ENCODE measurements around the gene FOXO1.

FOXO1 gene

GRCh38 chr13:40578055-40578454 is 88.4 kb downstream of the FOXO1 start:
- DNase-seq (ENCODE audit: low spot score), result no peak

- DNase-seq (ENCODE audit: low spot score), result no peak
Measured at GRCh38 chr13:40576369-40576768, 90.1 kb downstream of the FOXO1 start.

DNA sequence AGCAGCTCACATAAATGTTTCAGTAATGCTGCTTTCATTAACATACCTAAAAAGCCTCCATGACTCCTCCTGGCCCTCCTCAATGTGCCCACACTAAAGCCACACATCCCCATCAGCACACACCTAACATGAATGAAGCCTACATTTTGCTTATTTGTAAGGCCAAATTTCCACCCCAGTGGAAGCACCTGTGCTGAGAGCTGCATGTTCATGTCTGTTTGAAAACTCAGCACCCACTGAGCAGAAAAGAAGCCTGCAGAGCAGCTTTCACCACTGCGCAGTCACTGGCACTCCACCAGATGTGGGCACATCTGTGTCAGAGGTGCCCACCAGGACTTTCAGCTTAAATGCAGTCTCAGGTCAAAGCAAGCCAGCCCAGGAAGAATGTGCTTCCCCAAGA is 93.5 kb downstream of the FOXO1 start:
- no peak for DNase-seq (ENCODE audit: low spot score)

DNA sequence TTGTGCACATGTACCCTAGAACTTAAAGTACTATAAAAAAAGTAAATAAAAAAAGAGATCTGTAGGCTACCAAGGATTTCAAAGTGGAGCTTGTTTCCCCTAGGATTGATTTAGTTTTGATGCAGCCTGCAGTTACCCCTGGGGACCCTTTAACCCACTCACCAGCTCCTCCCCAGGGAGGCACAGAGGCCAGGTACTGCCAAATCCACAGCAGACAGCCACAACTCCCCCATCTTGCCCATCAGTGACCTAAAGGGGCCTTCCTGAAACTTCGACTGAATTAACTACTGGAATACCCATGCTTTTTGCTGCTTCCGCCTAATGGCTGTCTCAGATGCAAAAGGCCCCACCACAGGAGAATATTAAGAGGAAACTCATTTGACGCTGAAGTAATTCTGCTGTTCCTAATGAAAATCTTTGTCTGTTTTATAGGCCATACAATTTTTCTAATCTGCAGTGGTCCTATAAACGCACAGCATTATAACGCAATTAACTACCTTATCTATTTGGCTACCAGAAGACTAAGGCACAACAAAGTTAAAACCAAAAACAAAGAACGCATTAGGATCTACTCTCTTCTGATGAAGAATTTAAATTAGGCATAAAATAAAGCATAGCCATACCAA is 95.0 kb downstream of the FOXO1 start:
- DNase-seq (ENCODE audit: low spot score), result no peak

DNA sequence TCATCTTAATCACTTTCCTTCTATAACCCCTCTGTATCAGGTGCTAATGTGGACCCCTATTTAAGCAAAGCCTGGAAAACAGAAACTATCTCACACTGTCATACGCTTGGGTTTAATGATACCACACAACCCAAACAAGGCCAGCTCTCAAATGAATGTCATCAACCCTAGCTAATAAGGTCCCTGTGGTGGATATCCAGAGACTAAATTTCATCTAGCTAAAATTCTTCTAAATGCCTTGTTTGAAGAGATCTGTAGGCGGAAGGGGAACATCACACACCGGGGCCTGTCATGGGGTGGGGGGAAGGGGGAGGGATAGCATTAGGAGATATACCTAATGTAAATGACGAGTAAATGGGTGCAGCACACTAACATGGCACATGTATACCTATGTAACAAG is 95.5 kb downstream of the FOXO1 start:
- no peak for DNase-seq (ENCODE audit: low spot score)

DNA sequence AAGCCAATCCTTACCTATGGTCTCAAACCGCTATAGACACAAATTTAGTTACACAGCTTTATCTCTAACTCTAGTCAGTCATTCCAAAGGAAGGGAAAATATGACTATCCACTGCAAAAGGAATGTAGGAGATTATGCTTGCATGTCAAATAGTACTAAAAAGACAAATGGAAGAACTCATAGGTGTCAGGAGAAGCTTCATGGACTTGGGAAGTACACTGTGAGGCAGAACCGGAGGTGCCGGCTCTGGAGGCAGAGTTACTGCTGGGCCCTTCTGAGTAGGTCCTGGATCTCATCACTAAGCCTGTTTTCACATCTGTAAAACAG is 97.5 kb downstream of the FOXO1 start:
- DNase-seq (ENCODE audit: low spot score), result no peak

GRCh38 chr13:40568246-40569023 is 98.0 kb downstream of the FOXO1 start:
- DNase-seq (ENCODE audit: low spot score), result no peak

- DNase-seq (ENCODE audit: low spot score), result no peak
Measured at GRCh38 chr13:40566811-40567210, 99.6 kb downstream of the FOXO1 start.

- DNase-seq (ENCODE audit: low spot score), result no peak
Measured at GRCh38 chr13:40565282-40566148, 100.9 kb downstream of the FOXO1 start.

GRCh38 chr13:40564342-40565001 is 102.0 kb downstream of the FOXO1 start:
- no peak for DNase-seq (ENCODE audit: low spot score)

- DNase-seq (ENCODE audit: low spot score), result no peak
Measured at GRCh38 chr13:40563350-40564125, 102.9 kb downstream of the FOXO1 start.

DNA sequence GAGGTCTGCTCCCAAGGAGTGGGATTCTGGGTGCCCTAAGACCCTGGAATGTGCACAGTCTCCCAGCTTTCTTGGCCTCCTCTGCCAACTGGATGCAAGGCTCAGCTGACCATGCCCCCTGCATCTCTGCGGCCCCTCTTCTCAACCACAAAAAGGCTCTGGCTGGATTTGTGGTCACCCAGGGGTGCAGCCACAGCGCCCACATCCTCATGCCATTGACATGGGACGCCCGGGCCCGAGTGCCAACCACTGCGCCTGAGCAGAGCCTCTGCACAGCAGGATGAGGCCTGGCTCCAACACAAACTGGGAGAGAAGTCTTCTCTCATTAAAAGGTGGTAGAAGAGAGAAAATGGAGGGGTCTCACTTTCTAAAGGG is 103.5 kb downstream of the FOXO1 start:
- DNase-seq (ENCODE audit: low spot score), result no peak

DNA sequence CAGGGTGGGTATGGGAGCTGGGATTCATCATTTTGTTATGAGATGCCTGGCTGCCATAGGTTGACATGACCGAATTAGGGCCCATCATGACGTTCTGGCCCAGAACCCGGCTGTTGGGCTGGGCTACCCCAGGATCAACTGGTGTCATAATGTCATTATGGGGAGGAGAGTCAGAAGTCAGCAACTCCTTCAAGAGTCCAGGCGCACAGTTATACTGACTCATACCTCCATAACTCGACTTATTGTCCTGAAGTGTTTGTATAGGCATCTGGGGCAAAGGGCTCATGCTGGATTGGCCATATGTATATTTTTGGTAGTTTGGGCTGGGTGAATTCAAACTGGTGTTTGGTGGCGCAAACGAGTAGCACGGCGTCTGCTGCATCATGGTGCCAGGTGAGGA is 106.5 kb downstream of the FOXO1 start:
- no peak for DNase-seq (ENCODE audit: low spot score)

DNA sequence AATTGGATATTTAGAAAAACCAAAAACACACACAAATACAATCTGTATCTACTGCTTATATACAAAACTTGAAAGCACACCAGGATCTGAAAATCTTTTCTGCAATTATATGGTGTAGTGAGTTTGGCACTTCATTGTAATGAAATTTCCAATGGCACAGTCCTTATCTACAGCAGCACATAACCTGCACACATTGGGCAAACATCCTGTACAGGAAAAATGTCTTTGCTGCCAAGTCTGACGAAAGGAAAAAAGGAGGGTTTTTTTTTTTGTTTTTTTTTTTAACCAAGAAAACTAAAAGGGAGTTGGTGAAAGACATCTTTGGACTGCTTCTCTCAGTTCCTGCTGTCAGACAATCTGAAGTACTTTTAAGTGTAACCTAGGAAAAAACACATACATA is 107.8 kb downstream of the FOXO1 start:
- no peak for DNase-seq (ENCODE audit: low spot score)

- no peak for DNase-seq (ENCODE audit: low spot score)
Measured at GRCh38 chr13:40556453-40556852, 110.0 kb downstream of the FOXO1 start.

- DNase-seq (ENCODE audit: low spot score), result no peak
Measured at GRCh38 chr13:40553356-40553755, 113.1 kb downstream of the FOXO1 start.

DNA sequence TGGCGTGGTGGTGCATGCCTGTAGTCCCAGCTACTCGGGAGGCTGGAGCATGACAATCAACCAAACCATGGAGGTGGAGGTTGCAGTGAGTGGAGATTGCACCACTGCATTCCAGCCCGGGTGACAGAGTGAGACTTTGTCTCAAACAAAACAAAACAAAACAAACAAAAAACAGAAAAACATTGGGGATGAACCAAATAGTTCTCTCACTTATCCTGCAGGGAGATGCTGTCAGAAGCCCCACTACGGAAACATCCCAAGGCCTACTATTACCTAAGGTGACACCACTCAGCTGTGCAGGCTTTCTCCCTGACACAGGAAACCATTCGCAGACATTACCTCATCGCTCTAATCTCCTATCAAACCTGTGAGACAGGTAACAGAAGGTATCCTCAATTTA is 113.5 kb downstream of the FOXO1 start:
- DNase-seq (ENCODE audit: low spot score), result no peak

DNA sequence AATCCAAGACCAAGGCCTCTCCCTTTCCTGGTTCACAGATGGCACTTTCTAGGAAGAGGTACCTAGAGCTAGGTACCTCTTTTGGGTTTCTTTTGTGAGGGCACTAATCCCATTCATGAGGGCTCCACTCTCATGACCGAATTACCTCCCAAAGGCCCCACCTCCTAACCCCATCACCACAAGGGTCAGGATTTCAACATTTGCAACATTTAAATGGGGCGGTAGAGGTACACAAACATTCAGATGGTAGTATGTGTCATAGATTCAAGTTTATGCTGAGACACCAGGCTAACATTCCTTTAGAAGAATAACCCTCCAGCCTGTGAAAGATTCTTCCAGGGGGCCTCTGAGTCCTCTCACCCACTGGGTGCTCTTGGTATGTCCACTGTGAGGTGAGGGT is 116.3 kb downstream of the FOXO1 start:
- no peak for DNase-seq (ENCODE audit: low spot score)

DNA sequence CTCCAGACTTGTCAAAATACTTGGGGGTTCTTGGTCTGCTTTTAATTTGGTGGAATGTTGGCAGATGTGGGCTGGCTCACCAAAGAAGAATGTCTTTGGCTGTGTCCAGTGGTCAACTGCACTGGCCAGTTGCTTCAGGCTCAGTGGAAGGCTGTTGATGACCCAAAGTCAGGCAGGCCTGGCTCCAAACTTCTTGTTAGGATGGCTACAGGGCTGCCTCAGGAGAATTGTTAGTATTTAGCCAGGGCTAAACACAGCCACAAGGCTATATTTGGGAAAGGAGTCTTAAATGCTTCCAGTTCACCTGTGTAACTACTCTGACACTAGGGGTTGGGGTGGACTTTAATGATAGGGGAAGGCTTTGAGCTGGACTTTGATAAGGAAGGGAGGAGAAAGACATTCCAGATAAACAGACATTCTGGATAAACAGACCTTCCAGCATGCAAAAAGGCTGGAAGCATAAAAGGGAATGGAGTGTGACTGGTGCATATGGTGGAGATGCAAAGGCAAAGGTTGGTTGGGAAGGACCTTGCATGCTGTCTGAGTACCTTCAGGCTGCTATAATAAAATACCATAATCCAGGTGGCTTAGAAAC is 116.8 kb downstream of the FOXO1 start:
- DNase-seq (ENCODE audit: low spot score), result no peak

- peak; percentile 57 for DNase-seq (ENCODE audit: low spot score)
Measured at GRCh38 chr13:40547591-40548315, 118.7 kb downstream of the FOXO1 start.

DNA sequence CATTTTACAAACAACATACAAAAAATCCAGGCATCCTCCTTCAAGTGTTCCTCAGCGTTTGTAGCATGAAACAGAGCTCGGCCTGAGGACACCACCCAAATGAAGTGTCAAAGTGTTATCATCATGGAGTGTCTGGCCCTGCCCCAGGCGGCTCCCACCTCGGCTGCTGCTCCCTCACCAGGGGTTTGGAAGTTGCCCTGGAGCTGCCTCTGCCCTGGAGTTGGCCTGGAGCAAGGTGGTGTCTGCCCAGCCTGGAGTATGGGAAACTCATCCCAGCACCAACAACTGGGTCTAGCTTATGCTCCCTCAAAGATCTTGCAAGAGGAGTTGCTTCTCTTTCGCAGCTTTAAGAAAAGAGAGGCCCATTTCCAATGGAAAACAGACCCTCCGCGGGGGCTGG is 120.4 kb downstream of the FOXO1 start:
- no peak for DNase-seq (ENCODE audit: low spot score)
